NCI-H1048 (cell line): ENCODE data around the gene CSMD2.

Experiments
- DNase-seq: peaks from one replicate; lab custom pipeline; 2025; lab: John Stamatoyannopoulos, UW

CSMD2 gene

GRCh38 chr1:33997127-33998036 is 167.6 kb downstream of the CSMD2 start:
- no peak for DNase-seq

- no peak for DNase-seq
These were observed 168.7 kb downstream of the CSMD2 start for GRCh38 chr1:33996281-33996680.

- DNase-seq = no peak
These were observed 171.7 kb downstream of the CSMD2 start for GRCh38 chr1:33993301-33993700.

- DNase-seq = no peak
These were observed 174.7 kb downstream of the CSMD2 start for GRCh38 chr1:33990281-33990680.

- no peak for DNase-seq
These were observed 176.9 kb downstream of the CSMD2 start for GRCh38 chr1:33988161-33988560.

GRCh38 chr1:33986390-33987095 is 178.5 kb downstream of the CSMD2 start:
- no peak for DNase-seq

- no peak for DNase-seq
These were observed 179.4 kb downstream of the CSMD2 start for GRCh38 chr1:33985656-33986055.

GRCh38 chr1:33984906-33985565 is 180.0 kb downstream of the CSMD2 start:
- no peak for DNase-seq

GRCh38 chr1:33982419-33982818 is 182.6 kb downstream of the CSMD2 start:
- no peak for DNase-seq

GRCh38 chr1:33979341-33979740 is 185.7 kb downstream of the CSMD2 start:
- DNase-seq = no peak

- DNase-seq = no peak
These were observed 189.1 kb downstream of the CSMD2 start for GRCh38 chr1:33975961-33976360.

GRCh38 chr1:33973799-33974545 is 191.1 kb downstream of the CSMD2 start:
- DNase-seq = no peak

- DNase-seq = no peak
These were observed 192.2 kb downstream of the CSMD2 start for GRCh38 chr1:33972676-33973395.

GRCh38 chr1:33971913-33972312 is 193.1 kb downstream of the CSMD2 start:
- DNase-seq = no peak

GRCh38 chr1:33971018-33971710 is 193.9 kb downstream of the CSMD2 start:
- no peak for DNase-seq

GRCh38 chr1:33970148-33970825 is 194.7 kb downstream of the CSMD2 start:
- DNase-seq = no peak

- DNase-seq = no peak
These were observed 198.5 kb downstream of the CSMD2 start for GRCh38 chr1:33966346-33967141.

- no peak for DNase-seq
These were observed 199.9 kb downstream of the CSMD2 start for GRCh38 chr1:33965086-33965485.

- DNase-seq = no peak
These were observed 203.0 kb downstream of the CSMD2 start for GRCh38 chr1:33962061-33962460.
